ENCODE measurements around the gene RPGRIP1L. TPM values are rescaled to one million over a fixed set of nuclear protein-coding genes. Genes with fewer than 3 reads are reported as not detected.

Gene RPGRIP1L
- total RNA-seq, 3 donors from 2014 or later, result 2.1 to 5.3 (median 3.8) TPM

- TF ChIP-seq CTCF (IDR thresholded peaks at IDR 0.05), result no peak
- ATAC-seq, result no peak
- Histone ChIP-seq H3K4me3 (no peak overlapping the region), H3K4me1 (ENCODE audit: low read depth) (no peaks in the 10 kb centered on the region), H3K9me3 (no peaks in the 10 kb centered on the region), H3K36me3 (ENCODE audit: low read depth) (no peaks in the 10 kb centered on the region)
- intact Hi-C loops (cut with DNase I, micrococcal nuclease), result no loop called here
- no peak for DNase-seq
Measured at GRCh38 chr16:53654946-53655345, 48.7 kb downstream of the RPGRIP1L start.

GRCh38 chr16:53651357-53651756 is 52.3 kb downstream of the RPGRIP1L start:
- Histone ChIP-seq H3K4me3 (no peak overlapping the region), H3K4me1 (ENCODE audit: low read depth) (no peaks in the 10 kb centered on the region), H3K36me3 (ENCODE audit: low read depth) (no peaks in the 10 kb centered on the region), H3K9me3 (no peaks in the 10 kb centered on the region)
- DNase-seq (no peak), ATAC-seq (no peak)
- no peak for TF ChIP-seq CTCF (IDR thresholded peaks at IDR 0.05)
- intact Hi-C loops (cut with DNase I, micrococcal nuclease), result no loop called here

GRCh38 chr16:53646506-53646905 is 57.2 kb downstream of the RPGRIP1L start:
- TF ChIP-seq CTCF (IDR thresholded peaks at IDR 0.05), result no peak
- no peaks in the 10 kb centered on the region for H3K4me1 ChIP-seq (ENCODE audit: low read depth)
- no peak for DNase-seq
- no peaks in the 10 kb centered on the region for H3K36me3 ChIP-seq (ENCODE audit: low read depth)
- H3K9me3 ChIP-seq, result peaks cover 5% of the 10 kb centered on the region
- no peak for ATAC-seq
- no peak overlapping the region for H3K4me3 ChIP-seq
- intact Hi-C loops (cut with DNase I, micrococcal nuclease), result no loop called here

- TF ChIP-seq CTCF (IDR thresholded peaks at IDR 0.05), result no peak
- Histone ChIP-seq H3K36me3 (ENCODE audit: low read depth) (no peaks in the 10 kb centered on the region), H3K4me3 (no peak overlapping the region), H3K4me1 (ENCODE audit: low read depth) (no peaks in the 10 kb centered on the region), H3K9me3 (peaks cover 5% of the 10 kb centered on the region)
- intact Hi-C loops (cut with DNase I, micrococcal nuclease), result no loop called here
- ATAC-seq (no peak), DNase-seq (no peak)
Measured at GRCh38 chr16:53643474-53643873, 60.2 kb downstream of the RPGRIP1L start.

- H3K36me3 ChIP-seq (ENCODE audit: low read depth), result no peaks in the 10 kb centered on the region
- H3K4me3 ChIP-seq, result no peak overlapping the region
- TF ChIP-seq CTCF (IDR thresholded peaks at IDR 0.05), result no peak
- intact Hi-C loops (cut with DNase I, micrococcal nuclease), result no loop called here
- H3K9me3 ChIP-seq, result peaks cover 5% of the 10 kb centered on the region
- ATAC-seq, result no peak
- no peak for DNase-seq
- H3K4me1 ChIP-seq (ENCODE audit: low read depth), result no peaks in the 10 kb centered on the region
Measured at GRCh38 chr16:53642094-53642493, 61.6 kb downstream of the RPGRIP1L start.

- no peaks in the 10 kb centered on the region for H3K9me3 ChIP-seq
- no peaks in the 10 kb centered on the region for H3K4me1 ChIP-seq (ENCODE audit: low read depth)
- H3K4me3 ChIP-seq, result no peak overlapping the region
- no peak for TF ChIP-seq CTCF (IDR thresholded peaks at IDR 0.05)
- no peak for ATAC-seq
- no peaks in the 10 kb centered on the region for H3K36me3 ChIP-seq (ENCODE audit: low read depth)
- intact Hi-C loops (cut with DNase I, micrococcal nuclease), result no loop called here
- DNase-seq, result no peak
Measured at GRCh38 chr16:53636978-53637377, 66.7 kb downstream of the RPGRIP1L start.
